Suprapubic skin (tissue), 4 donors: Measurements from ENCODE around the gene ERI3. TPM values are rescaled to one million over a fixed set of nuclear protein-coding genes. Genes with fewer than 3 reads are reported as not detected.

Experiments used
- DNase-seq, 2 donors: peaks; one replicate each; pipeline ENCODE4 v3.0.0-alpha.2; 2019; ENCODE audit warnings: low spot score in 2 of 2
- H3K27ac ChIP-seq: fragments of 200-600 bp; sonication (generic); one replicate; pipeline ENCODE4 v1.5.1; 2019
- H3K27me3 ChIP-seq: fragments of 200-600 bp; sonication (generic); one replicate; pipeline ENCODE4 v1.5.1; 2019
- H3K36me3 ChIP-seq: fragments of 200-600 bp; sonication (generic); one replicate; pipeline ENCODE4 v1.5.1; 2019
- H3K4me1 ChIP-seq: fragments of 200-600 bp; sonication (generic); one replicate; pipeline ENCODE4 v1.5.1; 2019
- H3K4me3 ChIP-seq: fragments of 200-600 bp; sonication (generic); one replicate; pipeline ENCODE4 v1.5.1; 2019; ENCODE audit warnings: mild to moderate bottlenecking
- H3K9me3 ChIP-seq: fragments of 200-600 bp; sonication (generic); one replicate; pipeline ENCODE4 v1.5.1; 2019
- EP300 ChIP-seq: sonication (generic); formaldehyde crosslinking; IDR thresholded peaks from one replicate; pipeline ENCODE4 v1.6.1; 2017; ENCODE audit warnings: antibody characterized with exemption
- POLR2A ChIP-seq, 2 donors: fragments of 450-650 bp; IDR thresholded peaks; one replicate each; pipeline ENCODE4 v1.6.1; 2017; ENCODE audit warnings: antibody characterized with exemption in 2 of 2, mild to moderate bottlenecking in 2 of 2, moderate library complexity in 2 of 2
- POLR2AphosphoS5 ChIP-seq, 3 donors: sonication (generic); formaldehyde crosslinking; IDR thresholded peaks; one replicate each; pipeline ENCODE4 v1.6.1; 2017; ENCODE audit warnings: antibody characterized with exemption in 3 of 3
- WGBS: methylation state at CpG from one replicate; pipeline ENCODE4 v1.1.5; 2018; 5-methylcytosine and 5-hydroxymethylcytosine counted together
- total RNA-seq, 4 donors: library from RNA; depleted of rRNA; stranded (reverse); fragments of >200 nt; gene quantifications; one replicate each; pipeline ENCODE4 v1.1.0, GENCODE V29; 2016
- TF ChIP-seq, protein P1 (sequence below), 2 donors: fragments of 200-600 bp in 1 of 2; fragments of 450-650 bp in 1 of 2; sonication (generic) in 1 of 2; IDR thresholded peaks; one replicate each; pipeline ENCODE4 v1.5.1; 2016 to 2019; ENCODE audit warnings: antibody characterized with exemption in 2 of 2, mild to moderate bottlenecking in 1 of 2, moderate library complexity in 1 of 2

The ERI3 gene
- total RNA-seq, 4 donors from 2014 or later, result 23.3 to 33.4 (median 31.0) TPM

- WGBS, result 79% methylated on average over 6 of the region's 6 CpGs
- DNase-seq, result no peak
- Histone ChIP-seq H3K4me1 (no peaks in the 10 kb centered on the region), H3K27me3 (no peaks in the 10 kb centered on the region), H3K9me3 (no peaks in the 10 kb centered on the region), H3K36me3 (peaks cover 79% of the 10 kb centered on the region), H3K4me3 (no peak overlapping the region), H3K27ac (no peak overlapping the region)
- TF ChIP-seq POLR2A (IDR thresholded peaks at IDR 0.05) (no peak), POLR2AphosphoS5 (IDR thresholded peaks at IDR 0.05) (no peak), EP300 (no peak)
- TF ChIP-seq, protein P1, sequence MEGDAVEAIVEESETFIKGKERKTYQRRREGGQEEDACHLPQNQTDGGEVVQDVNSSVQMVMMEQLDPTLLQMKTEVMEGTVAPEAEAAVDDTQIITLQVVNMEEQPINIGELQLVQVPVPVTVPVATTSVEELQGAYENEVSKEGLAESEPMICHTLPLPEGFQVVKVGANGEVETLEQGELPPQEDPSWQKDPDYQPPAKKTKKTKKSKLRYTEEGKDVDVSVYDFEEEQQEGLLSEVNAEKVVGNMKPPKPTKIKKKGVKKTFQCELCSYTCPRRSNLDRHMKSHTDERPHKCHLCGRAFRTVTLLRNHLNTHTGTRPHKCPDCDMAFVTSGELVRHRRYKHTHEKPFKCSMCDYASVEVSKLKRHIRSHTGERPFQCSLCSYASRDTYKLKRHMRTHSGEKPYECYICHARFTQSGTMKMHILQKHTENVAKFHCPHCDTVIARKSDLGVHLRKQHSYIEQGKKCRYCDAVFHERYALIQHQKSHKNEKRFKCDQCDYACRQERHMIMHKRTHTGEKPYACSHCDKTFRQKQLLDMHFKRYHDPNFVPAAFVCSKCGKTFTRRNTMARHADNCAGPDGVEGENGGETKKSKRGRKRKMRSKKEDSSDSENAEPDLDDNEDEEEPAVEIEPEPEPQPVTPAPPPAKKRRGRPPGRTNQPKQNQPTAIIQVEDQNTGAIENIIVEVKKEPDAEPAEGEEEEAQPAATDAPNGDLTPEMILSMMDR (IDR thresholded peaks at IDR 0.05), result no peak
Observed at GRCh38 chr1:44302541-44302940, 52.5 kb downstream of the ERI3 start.

GRCh38 chr1:44301442-44301841, 53.6 kb downstream of the ERI3 start:
- 92% methylated on average over 4 of the region's 5 CpGs for WGBS
- no peaks in the 10 kb centered on the region for H3K4me1 ChIP-seq
- H3K9me3 ChIP-seq, result no peaks in the 10 kb centered on the region
- no peak for TF ChIP-seq EP300
- TF ChIP-seq, protein P1 (IDR thresholded peaks at IDR 0.05), result no peak
- no peak for TF ChIP-seq POLR2A (IDR thresholded peaks at IDR 0.05)
- TF ChIP-seq POLR2AphosphoS5 (IDR thresholded peaks at IDR 0.05), result no peak
- H3K27ac ChIP-seq, result no peak overlapping the region
- no peaks in the 10 kb centered on the region for H3K27me3 ChIP-seq
- peaks cover 79% of the 10 kb centered on the region for H3K36me3 ChIP-seq
- H3K4me3 ChIP-seq, result no peak overlapping the region
- no peak for DNase-seq

DNA sequence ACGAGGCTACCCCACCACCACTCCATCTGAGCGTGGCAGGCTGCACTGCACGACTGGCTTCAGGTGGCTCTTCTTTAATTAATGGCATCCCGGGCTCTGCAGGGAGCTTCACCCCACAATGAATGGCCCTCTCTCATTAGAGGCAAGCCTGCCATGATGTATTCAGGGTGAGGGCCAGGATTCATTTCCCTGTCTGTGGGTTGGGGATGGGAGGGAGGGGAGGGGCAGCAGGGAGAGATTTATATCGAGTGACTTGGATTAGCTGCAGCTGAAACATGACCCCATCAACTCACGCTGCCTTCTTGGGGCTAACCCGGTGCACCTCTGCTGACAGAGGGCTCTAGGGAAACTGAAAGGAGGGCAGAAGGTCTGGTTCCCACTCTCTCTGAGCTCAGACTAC, 54.2 kb downstream of the ERI3 start:
- H3K27ac ChIP-seq, result no peak overlapping the region
- no peak overlapping the region for H3K4me3 ChIP-seq
- H3K9me3 ChIP-seq, result no peaks in the 10 kb centered on the region
- WGBS, result 73% methylated on average over 7 of the region's 7 CpGs
- peaks cover 78% of the 10 kb centered on the region for H3K36me3 ChIP-seq
- no peaks in the 10 kb centered on the region for H3K4me1 ChIP-seq
- no peaks in the 10 kb centered on the region for H3K27me3 ChIP-seq
- TF ChIP-seq EP300, result no peak
- no peak for TF ChIP-seq POLR2A (IDR thresholded peaks at IDR 0.05)
- TF ChIP-seq, protein P1 (IDR thresholded peaks at IDR 0.05), result no peak
- no peak for TF ChIP-seq POLR2AphosphoS5 (IDR thresholded peaks at IDR 0.05)
- no peak for DNase-seq

- H3K4me3 ChIP-seq, result no peak overlapping the region
- peaks cover 9% of the 10 kb centered on the region for H3K4me1 ChIP-seq
- DNase-seq, result no peak
- H3K9me3 ChIP-seq, result no peaks in the 10 kb centered on the region
- H3K36me3 ChIP-seq, result peaks cover 61% of the 10 kb centered on the region
- H3K27me3 ChIP-seq, result no peaks in the 10 kb centered on the region
- 96% methylated on average over 2 of the region's 2 CpGs for WGBS
- H3K27ac ChIP-seq, result no peak overlapping the region
- TF ChIP-seq, protein P1 (IDR thresholded peaks at IDR 0.05), result no peak
- TF ChIP-seq POLR2A (IDR thresholded peaks at IDR 0.05) (no peak), POLR2AphosphoS5 (IDR thresholded peaks at IDR 0.05) (no peak), EP300 (no peak)
Observed at GRCh38 chr1:44297695-44298400, 57.2 kb downstream of the ERI3 start.

DNA sequence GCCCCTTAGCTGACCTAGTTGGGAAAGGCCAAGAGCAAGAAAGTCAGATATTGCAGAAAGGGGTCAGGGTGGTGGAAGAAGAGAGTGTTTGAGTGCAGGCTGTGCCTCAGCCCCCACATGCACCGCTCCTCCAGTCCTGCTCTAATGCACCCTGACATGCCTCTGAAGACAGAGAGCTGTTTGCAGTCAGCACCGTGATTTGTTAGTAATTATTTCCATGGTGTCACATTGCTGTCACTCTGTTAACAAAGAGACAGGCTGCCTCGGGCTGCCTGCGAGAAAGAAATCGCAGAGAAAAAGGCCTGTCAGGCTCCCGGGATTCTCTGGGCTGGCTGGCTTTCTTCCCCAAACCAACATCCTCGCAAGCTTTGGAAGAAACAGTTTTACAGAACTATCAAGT, 58.3 kb downstream of the ERI3 start:
- Histone ChIP-seq H3K27me3 (no peaks in the 10 kb centered on the region), H3K36me3 (peaks cover 50% of the 10 kb centered on the region), H3K4me3 (no peak overlapping the region), H3K27ac (no peak overlapping the region), H3K9me3 (no peaks in the 10 kb centered on the region), H3K4me1 (peaks cover 9% of the 10 kb centered on the region)
- 80% methylated on average over 7 of the region's 7 CpGs for WGBS
- no peak for DNase-seq
- TF ChIP-seq EP300 (no peak), POLR2AphosphoS5 (IDR thresholded peaks at IDR 0.05) (no peak), POLR2A (IDR thresholded peaks at IDR 0.05) (no peak)
- TF ChIP-seq, protein P1 (IDR thresholded peaks at IDR 0.05), result no peak
